ENCODE measurements around the gene REG1B. TPM values are rescaled to one million over a fixed set of nuclear protein-coding genes. Genes with fewer than 3 reads are reported as not detected.

Gene REG1B
- total RNA-seq, 4 donors from 2014 or later: 45.4 to 2,308 (median 89.0) TPM

DNA sequence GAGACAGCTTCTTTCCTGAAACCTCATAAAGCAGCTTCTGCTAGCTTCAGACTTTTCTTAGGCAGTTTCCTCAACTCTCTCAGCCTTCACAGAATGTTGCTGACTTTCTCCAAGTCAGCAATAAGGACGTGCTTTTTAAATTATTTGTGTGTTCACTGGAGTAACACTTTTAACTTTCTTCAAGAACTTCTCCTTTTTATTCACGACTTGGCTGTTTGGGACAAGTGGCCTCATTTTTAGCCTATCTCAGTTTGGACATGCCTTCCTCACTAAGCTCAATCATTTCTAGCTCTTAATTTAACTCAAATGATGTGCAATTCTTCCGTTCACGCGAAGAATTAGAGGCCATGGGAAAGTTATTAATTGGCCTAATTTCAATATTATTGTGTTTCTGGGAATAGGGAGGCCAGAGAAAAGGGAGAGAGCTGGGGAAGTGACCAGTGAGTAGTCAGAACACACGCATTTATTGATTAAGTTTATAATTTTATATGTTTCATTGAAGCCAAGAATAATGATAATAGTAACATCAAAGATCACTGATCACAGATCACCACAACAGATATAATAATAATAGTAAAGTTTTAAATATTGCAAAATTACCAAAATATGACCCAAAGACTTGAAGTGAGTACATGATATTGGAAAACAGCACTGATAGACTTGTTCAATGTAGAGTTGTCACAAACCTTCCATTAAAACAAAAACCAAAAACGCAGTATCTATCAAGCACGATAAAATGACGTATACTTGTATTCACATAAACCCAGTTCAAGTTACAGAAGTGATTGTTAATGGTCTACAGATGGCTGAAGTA lies 37.3 kb upstream of the REG1B start:
- Histone ChIP-seq H3K27me3 (no peaks in the 10 kb centered on the region), H3K4me1 (no peaks in the 10 kb centered on the region), H3K9me3 (no peaks in the 10 kb centered on the region), H3K27ac (no peak overlapping the region), H3K36me3 (no peaks in the 10 kb centered on the region), H3K4me3 (no peak overlapping the region)
- DNase-seq: no peak
- no peak for TF ChIP-seq POLR2A (IDR thresholded peaks at IDR 0.05)
- TF ChIP-seq, protein P1, sequence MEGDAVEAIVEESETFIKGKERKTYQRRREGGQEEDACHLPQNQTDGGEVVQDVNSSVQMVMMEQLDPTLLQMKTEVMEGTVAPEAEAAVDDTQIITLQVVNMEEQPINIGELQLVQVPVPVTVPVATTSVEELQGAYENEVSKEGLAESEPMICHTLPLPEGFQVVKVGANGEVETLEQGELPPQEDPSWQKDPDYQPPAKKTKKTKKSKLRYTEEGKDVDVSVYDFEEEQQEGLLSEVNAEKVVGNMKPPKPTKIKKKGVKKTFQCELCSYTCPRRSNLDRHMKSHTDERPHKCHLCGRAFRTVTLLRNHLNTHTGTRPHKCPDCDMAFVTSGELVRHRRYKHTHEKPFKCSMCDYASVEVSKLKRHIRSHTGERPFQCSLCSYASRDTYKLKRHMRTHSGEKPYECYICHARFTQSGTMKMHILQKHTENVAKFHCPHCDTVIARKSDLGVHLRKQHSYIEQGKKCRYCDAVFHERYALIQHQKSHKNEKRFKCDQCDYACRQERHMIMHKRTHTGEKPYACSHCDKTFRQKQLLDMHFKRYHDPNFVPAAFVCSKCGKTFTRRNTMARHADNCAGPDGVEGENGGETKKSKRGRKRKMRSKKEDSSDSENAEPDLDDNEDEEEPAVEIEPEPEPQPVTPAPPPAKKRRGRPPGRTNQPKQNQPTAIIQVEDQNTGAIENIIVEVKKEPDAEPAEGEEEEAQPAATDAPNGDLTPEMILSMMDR (IDR thresholded peaks at IDR 0.05): no peak

DNA sequence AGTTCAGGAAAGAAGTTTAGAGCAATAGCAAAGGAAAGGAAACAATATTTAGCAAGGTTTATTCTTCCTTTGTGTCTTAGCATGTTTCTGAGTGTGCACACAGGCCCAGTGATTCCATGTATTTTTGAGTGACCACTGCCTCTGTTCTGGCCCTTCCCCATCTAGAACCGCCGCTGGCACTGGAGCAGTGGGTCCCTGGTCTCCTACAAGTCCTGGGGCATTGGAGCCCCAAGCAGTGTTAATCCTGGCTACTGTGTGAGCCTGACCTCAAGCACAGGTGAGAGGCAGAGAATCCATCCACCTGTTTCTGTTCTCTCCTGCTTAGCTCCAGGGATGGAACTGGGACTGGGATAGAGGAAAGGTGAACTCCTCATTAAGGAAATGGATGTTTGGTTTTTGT lies 34.9 kb upstream of the REG1B start:
- TF ChIP-seq, protein P1 (IDR thresholded peaks at IDR 0.05): no peak
- TF ChIP-seq POLR2A (IDR thresholded peaks at IDR 0.05): no peak
- peak overlapping the region in 2 of 4 donors; percentile 31 to 38 for H3K4me3 ChIP-seq

DNA sequence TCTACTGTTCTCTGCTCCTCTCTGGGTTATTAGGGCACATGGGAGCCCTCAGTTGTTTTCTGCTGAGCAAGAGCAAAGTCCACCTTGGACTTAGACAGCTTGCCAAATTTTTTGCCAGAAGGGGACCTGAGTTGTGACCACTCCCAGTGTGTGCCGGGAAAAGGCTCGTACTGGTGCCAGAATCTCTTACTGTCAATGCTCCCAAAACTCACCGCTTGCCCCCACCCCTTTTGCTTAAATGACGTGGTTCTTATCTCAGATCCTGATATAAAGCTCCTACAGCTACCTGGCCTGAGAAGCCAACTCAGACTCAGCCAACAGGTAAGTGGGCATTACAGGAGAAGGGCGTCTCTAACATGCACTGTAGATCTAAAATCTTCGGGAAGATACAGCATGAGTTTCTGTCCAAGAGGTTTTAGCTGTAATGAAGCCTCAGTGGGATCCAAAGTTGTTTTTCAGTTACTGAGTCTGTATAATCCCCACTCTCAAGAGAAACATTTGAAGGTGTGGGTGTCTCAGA lies 32.5 kb upstream of the REG1B start, which contains the start of gene REG1A:
REG1A (plus strand) TSS at position 295 of the 520 bp plus-strand sequence. CDS start 374 bp downstream, outside the sequence.
- Histone ChIP-seq H3K27ac (peak within 1 kb of the TSS in 1 of 4 donors; percentile 30), H3K4me1 (no peaks in the 10 kb centered on the region), H3K4me3 (peak within 1 kb of the TSS in 3 of 4 donors; percentile 8 to 38 (median 31)), H3K9me3 (peaks cover 0 to 4% (median 0%) of the 10 kb centered on the region in 4 donors), H3K27me3 (no peaks in the 10 kb centered on the region), H3K36me3 (no peaks in the 10 kb centered on the region)
- DNase-seq: peak in 1 of 3 donors; percentile 57
- peak; percentile 17 to 42 for TF ChIP-seq POLR2A (IDR thresholded peaks at IDR 0.05)
- TF ChIP-seq, protein P1 (IDR thresholded peaks at IDR 0.05): no peak

More for the DNA sequence above, 34.9 kb upstream of the REG1B start:
- Histone ChIP-seq H3K36me3 (no peaks in the 10 kb centered on the region), H3K4me1 (no peaks in the 10 kb centered on the region), H3K27me3 (no peaks in the 10 kb centered on the region), H3K9me3 (peaks cover 0 to 4% (median 0%) of the 10 kb centered on the region in 4 donors), H3K27ac (no peak overlapping the region)
- DNase-seq: no peak

DNA sequence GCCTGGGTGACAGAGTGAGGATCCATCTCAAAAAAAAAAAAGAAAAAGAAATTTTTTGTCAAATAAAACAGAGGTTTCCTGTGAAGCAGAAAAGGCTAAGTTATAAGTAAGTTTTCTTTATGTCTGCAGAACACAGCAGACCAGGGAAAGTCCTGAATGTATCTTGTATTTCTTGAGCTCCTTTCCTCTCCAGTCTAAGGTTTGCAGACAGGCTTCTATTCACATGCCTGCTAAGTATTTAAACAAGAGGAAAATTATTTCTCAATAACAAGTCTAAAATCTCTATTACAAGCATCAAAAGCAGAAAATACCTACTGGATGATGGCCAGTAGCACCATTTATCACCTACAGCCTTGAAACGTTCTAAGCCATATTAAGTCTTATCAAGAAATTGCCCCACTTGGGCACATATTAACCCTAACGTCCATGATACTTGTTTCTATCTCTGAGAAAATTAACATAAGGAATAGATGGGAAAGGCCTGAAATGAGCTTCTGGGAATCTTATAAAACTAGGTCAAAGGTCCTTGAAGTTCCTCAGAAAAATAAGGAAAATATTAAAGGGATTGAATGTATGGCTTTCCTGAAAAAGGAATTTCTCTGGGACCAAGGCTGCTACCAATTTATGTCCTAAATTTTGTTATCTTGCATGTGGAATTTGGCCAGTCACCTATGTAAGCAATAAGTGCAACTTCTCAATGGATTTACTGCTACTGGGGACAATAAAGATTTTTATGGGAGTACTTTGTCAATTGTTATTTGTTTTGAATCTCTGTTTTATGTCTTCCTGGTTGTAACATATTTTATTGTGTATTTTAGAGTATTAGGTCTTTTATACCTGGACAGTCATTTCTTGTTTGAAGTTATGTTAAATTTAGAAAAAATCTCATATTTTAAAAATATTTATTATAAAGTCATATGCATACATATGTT lies 29.5 kb upstream of the REG1B start:
- Histone ChIP-seq H3K4me1 (no peaks in the 10 kb centered on the region), H3K9me3 (peaks cover 0 to 4% (median 0%) of the 10 kb centered on the region in 4 donors), H3K4me3 (no peak overlapping the region), H3K36me3 (no peaks in the 10 kb centered on the region), H3K27ac (no peak overlapping the region), H3K27me3 (no peaks in the 10 kb centered on the region)
- no peak for DNase-seq
- TF ChIP-seq POLR2A (IDR thresholded peaks at IDR 0.05): no peak
- TF ChIP-seq, protein P1 (IDR thresholded peaks at IDR 0.05): no peak

DNA sequence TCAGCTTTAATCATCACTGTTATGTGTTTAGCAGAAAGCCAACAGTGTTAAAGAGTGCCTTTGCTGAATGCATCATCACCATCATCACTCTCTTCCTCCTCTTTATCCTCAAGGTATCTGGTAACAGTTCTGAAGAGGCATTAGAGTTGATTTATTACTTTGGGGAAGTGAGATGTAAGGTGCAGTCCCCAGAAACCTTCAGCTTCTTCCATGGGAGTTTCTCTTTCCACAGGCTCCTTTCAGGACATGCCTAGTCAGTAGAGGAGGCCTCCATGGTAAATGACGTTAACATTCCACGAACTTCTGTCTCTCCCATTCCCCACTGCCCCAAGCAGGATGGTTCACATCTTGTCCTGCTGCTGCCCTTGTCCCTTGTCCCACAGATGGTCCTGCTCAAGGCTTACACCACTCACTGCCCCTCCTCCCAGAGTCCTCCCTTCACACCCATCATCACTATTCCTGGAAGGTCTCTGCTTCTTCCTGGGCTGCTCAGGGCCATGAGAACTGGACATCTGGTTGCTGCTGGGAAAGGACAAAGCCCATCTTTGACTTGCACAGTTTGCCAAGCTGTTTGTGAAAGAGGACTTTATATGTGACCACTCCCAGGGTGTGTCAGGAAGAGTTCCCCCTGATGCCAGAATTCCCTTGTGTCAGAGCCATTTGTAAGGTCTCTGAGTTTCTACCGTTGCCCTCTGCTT lies 27.2 kb upstream of the REG1B start:
- Histone ChIP-seq H3K27me3 (no peaks in the 10 kb centered on the region), H3K4me3 (no peak overlapping the region), H3K4me1 (no peaks in the 10 kb centered on the region), H3K27ac (no peak overlapping the region), H3K36me3 (no peaks in the 10 kb centered on the region), H3K9me3 (peaks cover 0 to 4% (median 0%) of the 10 kb centered on the region in 4 donors)
- TF ChIP-seq, protein P1 (IDR thresholded peaks at IDR 0.05): no peak
- TF ChIP-seq POLR2A (IDR thresholded peaks at IDR 0.05): no peak
- no peak for DNase-seq
